Measurements from ENCODE around the gene MBOAT2.
"Not testable (repeated sequence)": the region's sequence is repeated elsewhere in the genome, so short reads cannot be mapped to it uniquely, and the experiment has no call there.

Gene MBOAT2, protein sequence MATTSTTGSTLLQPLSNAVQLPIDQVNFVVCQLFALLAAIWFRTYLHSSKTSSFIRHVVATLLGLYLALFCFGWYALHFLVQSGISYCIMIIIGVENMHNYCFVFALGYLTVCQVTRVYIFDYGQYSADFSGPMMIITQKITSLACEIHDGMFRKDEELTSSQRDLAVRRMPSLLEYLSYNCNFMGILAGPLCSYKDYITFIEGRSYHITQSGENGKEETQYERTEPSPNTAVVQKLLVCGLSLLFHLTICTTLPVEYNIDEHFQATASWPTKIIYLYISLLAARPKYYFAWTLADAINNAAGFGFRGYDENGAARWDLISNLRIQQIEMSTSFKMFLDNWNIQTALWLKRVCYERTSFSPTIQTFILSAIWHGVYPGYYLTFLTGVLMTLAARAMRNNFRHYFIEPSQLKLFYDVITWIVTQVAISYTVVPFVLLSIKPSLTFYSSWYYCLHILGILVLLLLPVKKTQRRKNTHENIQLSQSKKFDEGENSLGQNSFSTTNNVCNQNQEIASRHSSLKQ

DNA sequence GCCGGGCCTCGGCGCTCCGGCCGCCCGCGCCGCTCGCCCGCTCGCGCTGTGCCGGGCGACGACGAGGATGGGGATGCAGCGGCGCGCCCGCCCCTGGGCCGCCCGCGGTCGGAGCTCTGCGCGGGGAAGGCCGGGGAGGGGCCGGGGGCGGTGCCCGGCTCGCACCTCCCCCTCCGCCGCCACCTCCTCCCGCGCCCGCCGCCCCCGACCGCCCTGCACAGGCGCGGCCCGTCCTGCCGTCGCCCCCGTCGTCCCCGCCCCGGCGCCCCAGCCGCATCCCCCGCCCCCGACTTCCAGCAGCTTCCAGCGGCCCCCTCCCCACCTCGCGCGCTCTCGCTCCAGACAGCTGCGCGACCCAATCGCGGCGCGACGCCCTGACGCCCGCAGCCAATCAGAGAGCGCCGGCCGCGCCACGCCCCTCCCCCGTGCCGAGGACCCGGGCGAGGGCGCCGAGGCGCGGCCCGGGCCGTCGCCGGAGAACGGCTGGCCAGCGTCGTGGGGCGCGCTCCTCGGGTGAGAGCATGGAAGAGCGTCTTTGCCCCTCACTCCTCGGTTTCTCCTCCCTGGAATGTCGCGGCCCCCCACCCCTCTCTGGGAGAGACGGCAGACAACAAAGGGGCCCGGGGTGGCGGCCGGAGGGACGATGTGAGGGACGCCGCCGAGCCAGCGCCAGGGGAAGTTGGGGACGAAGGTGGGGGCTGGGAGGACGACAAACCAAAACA lies at the start of gene MBOAT2:
Gene MBOAT2, minus strand, starts transcription at position 69 of the 722 bp plus-strand sequence. CDS start 70 bp downstream, outside the sequence.
- peak; percentile 87 for DNase-seq

DNA sequence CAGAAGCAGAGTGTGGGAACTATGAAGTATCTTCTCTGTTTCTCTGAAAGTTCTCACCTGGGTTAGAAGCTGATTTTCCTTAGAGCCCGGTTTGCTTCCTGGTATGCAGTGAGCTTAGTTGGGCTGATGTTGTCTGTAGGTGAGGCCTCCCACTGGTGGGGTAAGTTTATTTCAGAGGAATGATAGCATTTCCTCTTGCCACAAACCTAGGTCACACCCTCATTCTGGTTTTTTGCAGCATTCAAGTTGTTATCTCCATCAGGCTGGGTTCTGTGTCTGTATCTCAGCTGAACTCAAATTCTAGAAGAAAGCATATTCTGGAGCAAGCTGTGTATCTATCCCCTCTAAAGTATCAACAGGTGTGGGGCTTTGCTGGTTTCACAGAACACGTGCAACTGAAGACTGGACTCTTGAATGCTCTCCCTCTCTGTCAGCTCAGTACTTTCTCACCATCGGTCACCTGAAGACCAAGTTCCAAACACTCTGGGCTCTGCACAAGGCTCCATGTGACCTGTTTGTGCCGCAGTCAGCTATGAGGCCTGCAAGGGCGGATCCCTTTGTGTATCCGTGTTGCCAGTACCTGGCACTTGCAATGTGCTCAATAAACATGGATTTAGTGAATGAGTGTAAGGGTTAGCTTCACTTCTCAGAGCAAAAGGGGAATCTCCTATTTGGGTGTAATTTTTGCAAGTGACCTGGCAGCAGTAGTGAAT lies 49.5 kb upstream of the MBOAT2 start:
- DNase-seq = no peak

DNA sequence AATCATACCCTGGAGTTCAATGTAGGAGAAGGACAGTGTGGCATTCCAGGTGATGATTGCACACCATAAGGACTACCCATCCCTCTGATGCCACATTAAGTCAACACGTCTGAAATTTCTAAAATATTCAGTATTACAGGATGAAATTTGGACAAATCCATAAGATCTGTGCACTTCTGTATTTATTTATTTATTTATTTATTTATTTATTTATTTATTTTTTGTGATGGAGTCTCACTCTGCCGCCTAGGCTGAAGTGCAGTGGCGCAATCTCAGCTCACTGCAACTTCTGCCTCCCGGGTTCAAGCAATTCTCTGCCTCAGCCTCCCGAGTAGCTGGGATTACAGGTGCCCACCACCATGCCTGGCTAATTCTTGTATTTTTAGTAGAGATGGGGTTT lies 48.0 kb upstream of the MBOAT2 start:
- DNase-seq = not testable (repeated sequence)

DNA sequence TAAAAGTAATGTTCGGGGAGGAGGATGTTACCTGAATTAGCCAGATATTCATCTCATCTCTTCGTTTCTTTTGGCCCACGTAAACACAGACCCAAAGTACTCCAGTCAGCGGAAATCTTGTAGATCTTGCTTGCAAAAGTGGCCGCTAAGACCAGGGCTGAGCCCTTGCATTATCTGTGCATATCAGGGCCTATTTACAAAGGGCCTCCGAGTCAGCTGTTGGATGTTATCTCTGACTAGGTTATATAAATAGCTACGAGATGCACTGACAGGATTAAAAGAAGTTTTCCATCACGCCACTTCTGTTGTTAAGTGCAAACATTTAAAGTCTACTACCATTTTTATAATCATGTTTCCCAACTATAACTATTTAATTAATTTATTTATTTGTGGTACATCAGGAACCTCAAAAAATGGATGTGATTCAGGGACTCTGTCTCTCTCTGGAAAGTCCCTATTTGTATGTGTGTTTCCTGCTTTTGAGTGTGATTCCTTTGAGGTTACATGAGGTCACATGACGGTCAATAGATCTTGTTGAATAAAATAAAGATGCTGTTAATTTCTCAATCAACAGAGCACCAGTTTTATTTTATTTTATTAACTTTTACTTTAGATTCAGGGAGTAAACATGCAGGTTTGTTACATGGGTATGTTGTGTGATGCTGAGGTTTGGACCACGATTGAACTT lies 46.8 kb upstream of the MBOAT2 start:
- no peak for DNase-seq

DNA sequence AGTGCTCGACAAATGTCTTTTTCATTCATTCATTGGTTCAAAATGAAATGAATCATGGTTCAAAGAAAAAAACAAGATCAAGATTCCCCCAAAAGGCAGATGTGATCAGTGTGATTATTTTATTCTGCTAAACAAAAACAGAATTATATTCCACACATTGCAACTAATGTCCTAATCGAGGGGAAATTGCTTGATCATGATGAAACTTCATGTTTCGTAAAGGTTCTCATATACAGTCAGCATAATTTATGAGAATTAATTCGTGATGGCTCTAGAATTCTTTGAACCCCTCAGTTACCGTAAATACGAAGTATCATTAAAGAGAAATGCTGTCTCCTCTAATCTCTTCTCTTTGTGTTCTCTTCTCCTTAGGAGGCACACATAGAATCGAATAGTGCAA lies 42.1 kb upstream of the MBOAT2 start:
- DNase-seq = no peak

DNA sequence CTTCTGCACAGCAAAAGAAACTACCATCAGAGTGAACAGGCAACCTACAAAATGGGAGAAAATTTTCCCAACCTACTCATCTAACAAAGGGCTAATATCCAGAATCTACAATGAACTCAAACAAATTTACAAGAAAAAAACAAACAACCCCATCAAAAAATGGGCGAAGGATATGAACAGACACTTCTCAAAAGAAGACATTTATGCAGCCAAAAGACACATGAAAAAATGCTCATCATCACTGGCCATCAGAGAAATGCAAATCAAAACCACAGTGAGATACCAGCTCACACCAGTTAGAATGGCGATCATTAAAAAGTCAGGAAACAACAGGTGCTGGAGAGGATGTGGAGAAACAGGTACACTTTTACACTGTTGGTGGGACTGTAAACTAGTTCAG lies 40.0 kb upstream of the MBOAT2 start:
- not testable (repeated sequence) for DNase-seq

DNA sequence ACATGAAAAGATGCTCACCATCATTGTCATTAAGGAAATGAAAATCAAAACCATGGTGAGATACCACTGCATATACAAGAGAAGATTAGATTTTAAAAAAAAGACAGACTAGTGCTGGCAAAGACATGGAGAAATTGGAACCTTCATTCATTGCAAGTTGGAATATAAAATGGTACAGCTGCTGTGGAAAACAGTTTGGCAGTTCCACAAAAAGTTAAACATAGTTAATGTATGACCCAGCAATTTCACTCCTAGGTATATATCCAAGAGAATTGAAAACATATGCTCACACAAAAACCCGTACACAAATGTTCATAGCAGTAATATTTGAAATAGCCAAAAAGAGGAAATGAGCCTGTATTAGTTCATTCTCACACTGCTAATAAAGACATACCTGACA lies 33.7 kb upstream of the MBOAT2 start:
- no peak for DNase-seq

DNA sequence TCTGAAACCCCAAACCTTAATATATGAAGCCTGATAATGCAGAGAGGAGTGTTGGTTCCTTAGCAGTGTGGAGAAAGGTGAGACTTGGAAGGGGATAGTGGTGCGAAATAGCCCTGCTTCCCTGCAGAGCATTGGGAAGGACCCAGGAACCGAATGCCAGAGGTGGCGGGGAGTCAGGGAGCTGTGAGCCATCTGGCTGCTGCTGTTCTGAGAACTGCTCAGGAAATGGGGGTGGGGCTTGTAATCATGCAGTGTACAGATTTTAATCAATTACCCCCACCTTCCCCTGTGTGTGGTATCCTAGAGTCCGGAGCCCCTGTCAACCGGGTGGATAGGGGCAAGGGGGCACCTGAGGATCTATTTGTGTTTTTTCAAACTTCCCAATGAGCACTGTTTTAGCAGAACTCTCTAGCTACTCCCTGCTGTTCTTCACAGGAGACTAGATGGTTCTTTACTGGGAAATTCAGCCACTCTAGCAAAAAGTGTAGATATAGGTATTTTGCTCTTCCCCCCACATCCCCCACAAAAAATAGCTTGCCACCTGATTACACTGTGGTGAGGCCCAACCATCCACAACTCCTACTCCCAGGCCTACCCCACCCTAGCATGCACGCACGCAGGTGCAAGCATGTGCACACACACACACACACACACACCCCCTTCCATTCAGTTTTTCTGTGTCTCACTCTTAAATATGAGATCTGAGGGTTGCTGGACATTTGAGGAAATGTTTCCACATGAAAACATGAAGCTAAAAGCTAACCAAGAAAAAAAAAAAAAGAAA lies 30.1 kb upstream of the MBOAT2 start:
- no peak for DNase-seq

DNA sequence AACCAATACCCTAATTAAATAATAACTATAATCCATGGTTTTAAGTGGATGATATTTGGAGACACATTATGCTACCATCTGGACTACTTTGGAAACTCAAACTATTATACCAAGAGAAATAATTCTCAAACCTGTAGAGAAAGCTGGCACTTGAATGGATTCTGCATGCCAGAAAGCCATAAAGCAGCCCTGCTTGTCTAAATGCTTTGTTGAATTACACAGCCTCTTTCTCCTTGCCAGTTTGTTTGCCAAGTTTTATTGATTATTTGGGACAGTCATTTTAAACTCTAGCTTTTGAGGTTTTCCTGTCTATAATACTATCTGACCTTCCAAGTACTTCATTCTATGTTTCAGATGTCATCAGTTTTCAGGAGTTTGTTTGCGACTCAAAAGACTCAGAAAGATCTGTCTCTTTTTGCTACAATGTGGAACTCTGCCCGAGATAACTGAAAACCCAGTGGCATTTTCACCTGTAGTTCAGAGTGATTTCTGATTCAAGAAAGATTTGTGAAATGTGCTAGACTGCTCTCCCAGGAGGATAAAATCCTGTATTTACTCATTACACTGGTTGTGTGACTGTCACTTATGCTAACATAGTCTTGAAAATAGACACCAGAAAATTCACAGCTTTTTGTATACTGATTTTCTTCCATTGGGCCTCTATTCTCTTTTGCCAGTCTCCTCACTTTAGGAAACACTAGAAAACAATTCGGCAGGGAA lies 29.2 kb upstream of the MBOAT2 start:
- no peak for DNase-seq

DNA sequence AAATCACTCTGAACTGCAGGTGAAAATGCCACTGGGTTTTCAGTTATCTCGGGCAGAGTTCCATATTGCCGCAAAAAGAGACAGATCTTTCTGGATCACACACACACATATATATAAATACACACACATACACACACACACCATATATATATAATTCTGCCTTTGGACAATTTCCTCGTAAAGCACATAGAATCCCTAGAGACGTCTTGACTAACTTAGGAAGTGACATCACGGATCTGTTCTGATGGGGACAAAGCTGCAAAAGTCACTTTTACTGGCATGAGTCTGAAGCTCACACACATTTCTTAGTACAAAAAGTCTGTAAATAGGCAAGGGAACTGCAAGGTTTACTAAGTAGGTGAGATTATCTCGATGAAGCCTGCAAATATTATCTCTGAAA lies 28.6 kb upstream of the MBOAT2 start:
- no peak for DNase-seq

DNA sequence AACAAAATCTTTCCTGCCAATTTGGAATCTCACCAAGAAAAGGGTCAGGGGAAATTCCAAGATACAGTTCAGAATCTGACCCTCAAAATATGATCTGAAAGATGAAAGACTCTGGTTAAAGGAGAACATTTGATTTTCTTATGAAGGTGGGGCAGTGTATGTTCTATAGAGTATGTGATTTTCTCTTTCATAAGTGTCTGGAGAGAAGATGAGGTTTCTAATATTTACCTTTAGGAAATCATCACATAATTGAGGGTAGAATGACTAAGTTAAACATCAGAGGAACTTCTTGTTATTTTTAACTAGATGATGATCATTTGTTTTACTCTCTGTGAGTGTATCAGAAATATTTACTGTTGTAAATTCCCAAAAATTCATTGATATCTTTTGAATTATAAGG lies 27.8 kb upstream of the MBOAT2 start:
- DNase-seq = no peak

DNA sequence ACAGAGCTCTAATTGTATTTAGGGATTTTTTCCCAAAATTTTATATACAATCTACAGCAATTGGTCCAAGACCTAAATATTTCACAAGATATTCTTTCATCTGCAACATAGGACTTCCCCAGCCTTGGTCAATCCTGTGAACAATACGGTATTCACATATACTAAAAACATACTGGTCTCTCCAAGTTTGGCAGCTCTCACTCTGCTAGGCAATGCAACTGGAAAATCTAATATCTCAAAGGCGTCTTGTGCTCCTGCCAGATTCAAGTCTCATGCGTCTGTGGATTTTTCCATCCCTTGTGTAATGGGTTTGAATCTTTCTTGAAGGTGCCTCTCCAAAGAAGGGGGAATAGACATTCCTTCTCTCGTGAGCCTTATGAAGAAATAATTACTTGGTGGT lies 27.4 kb upstream of the MBOAT2 start:
- no peak for DNase-seq

DNA sequence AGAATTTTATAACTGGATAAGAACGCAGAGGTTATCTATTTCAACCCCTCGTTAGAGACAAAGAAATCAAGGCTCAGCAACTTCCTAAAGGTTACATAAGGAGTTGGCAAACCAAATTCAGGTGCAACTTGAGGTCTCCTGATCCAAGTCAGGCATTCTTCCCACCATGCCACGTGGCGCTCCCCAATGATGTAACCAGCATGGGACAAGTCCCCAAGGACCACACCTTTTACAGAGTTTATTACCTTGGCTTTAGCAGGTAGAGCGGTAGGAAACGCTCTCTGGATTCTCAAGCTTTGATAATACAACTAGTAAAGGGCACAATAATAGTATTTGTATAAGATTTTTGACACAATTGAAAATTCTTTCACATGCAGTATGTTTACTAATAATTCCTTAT lies 26.7 kb upstream of the MBOAT2 start:
- DNase-seq = no peak

DNA sequence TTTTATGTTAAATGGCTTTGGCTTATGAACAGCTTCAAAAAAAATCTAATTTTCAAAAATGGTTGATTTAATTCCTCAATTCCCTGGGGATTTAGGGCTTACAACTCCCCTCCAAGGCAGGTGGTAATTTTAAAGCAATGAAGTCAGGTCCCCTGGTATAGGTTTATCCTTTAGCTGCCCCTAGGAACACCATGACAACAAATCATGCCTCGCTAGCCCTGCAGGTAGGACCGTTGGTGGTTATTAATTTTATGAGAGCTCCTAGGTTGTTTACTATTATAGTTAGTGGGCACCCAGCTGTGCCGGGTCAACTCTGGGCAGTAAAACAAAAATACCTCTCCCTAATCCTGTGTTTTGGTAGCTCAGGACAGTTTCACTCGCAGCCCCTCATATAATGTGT lies 26.2 kb upstream of the MBOAT2 start:
- DNase-seq = no peak

DNA sequence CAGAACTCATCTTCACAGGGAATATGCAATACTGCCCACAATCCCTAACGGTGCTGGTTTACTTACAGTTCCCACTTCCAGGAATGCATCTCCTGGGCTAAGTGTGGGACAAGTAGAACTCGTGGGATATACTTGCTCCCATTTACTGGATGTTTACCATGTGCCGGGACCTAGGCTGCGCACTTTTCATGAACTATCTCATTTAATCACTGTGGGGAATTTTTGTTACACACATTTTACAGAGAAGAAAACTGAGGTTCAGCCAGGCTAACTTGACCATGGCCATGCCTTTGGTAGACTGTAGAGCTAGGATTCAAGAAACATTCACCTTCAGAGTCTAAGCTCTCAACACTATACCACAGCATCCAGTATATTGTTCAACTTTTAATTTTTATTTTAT lies 24.4 kb upstream of the MBOAT2 start:
- DNase-seq = no peak

DNA sequence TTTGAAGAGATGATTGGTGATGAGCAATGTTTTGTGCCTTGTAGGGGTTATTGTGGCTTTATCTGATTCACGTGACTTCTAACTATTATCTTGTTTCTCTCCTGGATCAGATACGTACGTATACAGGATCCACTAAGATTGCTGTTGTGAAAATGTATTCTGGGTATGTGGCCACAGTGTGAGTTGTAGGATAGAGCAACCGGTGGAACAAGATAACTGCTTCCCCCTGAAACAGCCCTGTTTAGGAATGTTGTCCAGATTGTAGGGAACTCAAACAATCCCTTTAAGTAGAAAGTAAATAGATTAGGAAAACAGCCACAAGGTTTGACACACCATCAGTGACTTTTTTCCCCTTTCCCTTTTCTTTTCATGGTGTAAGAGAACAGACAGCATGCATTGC lies 22.3 kb upstream of the MBOAT2 start:
- DNase-seq = no peak

DNA sequence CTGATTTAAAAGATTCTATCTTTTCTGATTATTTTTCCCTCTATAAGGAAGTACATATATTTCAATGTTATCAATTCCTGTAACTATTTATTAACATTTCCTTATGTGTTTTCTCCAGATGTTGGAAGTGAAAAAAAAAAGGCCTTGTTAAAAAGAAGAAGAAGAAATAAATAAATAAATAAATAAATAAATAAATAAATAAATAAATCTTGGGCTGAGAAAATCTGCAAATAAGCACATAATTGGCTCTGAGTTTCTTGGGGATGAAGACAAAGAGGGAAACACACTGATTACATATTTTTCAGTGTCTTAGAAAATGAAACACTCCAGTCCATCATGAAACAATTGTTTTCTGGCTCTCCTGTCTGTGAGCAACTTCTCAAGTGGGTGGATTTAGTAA lies 21.1 kb upstream of the MBOAT2 start:
- no peak for DNase-seq

DNA sequence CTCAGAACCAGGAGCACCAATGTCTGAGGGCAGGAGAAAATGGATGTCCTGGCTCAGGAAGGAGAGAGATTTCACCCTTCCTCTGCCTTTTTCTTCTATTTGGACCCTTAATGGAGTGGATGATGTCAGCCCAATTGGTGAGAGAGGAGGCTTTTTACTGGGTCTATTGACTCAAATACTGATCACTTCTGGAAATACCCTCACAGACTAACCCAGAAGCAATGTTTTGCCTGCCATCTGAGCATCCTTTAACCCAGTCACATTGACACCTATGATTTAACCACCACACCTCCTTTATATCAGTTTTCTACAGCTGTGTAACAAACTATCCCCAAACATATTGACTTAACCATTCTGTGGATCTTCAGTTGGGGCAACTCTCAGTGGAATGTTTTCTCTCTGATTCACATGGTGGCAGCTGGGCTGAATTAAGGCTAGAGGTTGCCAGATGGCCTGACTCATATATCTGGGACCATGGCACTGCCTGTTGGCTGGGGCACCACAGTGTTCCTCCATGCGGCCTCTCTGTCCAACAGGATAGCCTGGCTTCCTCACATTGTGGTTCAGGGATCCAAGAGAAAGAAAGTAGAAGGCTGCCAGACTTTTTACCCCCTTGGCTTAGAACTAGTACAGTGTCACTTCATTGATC lies 18.2 kb upstream of the MBOAT2 start:
- DNase-seq = no peak

DNA sequence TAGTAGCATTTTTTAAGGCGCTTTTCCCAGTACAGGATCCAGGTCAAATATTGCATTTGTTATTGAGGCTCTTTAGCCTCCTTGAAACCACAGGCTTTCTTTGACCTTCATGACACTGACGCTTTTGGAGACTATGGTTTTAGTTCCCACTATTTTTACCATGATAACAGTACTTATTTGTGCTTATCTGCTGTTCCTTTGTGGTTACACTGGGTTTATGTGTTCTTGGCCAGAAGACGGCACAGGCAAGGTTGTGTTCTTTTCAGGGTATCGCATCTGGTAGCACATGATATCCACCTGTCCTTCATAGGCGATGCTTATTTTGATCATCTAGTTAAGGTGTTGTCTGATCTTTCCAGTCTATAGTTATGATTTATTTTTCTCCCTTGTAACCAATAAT lies 16.8 kb upstream of the MBOAT2 start:
- no peak for DNase-seq

DNA sequence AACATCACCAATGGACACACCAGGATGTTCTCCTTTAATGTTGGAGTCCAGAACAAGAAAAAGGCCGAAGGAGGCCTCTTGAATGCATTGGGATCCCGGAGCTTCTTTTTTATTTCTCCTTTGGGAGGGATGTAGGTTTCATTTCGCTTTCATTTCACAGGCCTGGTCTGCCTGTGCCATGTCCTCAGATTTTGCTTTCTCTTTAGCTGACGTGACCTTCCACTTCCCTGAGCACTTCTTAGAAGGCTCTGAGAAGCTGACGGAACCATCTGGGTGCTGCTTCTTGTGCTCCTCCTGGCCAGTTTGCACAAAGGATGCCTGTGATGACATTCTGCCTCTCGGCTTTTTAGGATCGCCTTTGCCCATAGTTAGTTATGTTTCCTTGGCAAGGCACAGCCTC lies 15.1 kb upstream of the MBOAT2 start:
- DNase-seq = no peak

DNA sequence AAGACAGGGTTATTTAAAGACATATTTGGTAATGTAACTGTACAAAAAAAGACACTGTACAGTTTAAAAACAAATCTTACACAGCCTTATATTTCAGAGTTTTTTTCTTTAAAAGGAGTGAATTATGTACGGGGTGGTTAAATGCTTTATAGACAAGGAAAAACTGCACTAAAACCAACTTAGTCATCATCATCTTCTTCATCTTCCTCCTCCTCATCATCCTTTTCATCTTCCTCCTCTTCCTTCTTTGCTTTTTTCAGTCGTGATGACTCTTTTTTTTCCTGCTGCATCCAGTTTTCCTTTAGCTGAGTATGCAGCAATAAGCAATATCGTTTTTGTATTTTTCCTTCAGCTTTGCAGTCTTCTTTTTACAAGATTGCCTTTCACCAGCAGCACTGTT lies 14.6 kb upstream of the MBOAT2 start:
- DNase-seq = no peak

Data from 8988T (cell line).